GM12873 (cell line): ENCODE data around the gene JAK1.

ENCODE experiments used
- TF ChIP-seq, protein P1 (sequence below): IDR thresholded peaks from 2 replicates; pipeline ENCODE4 v1.5.1; 2012; ENCODE audit warnings: low read depth, mild to moderate bottlenecking, moderate library complexity, low read length, control low read depth; ENCODE audit not compliant: insufficient read depth; ENCODE audit errors: missing control alignments

The JAK1 gene

DNA sequence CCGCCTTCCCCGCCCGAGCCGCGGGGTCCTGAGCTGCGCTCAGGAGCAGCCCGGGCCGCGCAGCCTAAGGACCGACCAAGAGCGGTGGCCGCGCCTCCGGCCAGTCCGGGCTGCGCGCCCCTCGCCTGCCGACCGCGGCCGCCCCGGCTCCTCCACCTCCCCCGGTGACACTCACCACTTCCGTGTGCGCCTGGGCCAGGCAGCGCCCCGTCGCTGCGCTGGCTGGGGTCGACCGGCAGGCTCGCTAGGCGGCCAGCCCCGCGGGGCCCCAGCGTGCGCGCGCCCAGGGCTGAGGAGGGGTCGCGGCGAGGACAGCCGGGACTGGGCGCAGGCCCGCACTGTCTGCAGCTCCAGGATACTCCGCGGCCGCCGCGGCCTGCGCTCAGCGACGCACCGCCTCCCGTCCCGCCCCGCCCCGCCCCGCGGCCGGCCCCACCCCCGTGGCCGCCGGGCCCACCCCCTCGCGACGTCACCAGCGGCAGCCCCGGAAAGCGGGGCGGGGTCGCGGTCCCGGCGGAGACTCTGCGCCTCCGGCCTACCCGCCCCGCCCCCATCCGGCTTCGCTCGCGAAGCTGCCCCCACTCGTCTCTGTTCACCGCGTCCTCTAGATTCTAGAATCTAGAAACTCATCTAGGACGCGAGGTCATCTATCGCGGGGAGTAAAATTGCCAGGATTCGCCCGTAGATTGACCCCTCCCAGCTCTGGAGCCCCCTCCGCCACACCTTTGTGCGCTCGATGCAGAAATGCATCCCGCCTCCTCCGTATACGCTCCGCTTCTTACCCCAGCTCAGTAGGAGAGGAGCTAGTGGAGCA, at the start of gene JAK1:
Gene JAK1 (minus strand): TSS at position 392 of the 814 bp plus-strand sequence. CDS start 80,285 bp downstream, outside the sequence.
- TF ChIP-seq, protein P1, sequence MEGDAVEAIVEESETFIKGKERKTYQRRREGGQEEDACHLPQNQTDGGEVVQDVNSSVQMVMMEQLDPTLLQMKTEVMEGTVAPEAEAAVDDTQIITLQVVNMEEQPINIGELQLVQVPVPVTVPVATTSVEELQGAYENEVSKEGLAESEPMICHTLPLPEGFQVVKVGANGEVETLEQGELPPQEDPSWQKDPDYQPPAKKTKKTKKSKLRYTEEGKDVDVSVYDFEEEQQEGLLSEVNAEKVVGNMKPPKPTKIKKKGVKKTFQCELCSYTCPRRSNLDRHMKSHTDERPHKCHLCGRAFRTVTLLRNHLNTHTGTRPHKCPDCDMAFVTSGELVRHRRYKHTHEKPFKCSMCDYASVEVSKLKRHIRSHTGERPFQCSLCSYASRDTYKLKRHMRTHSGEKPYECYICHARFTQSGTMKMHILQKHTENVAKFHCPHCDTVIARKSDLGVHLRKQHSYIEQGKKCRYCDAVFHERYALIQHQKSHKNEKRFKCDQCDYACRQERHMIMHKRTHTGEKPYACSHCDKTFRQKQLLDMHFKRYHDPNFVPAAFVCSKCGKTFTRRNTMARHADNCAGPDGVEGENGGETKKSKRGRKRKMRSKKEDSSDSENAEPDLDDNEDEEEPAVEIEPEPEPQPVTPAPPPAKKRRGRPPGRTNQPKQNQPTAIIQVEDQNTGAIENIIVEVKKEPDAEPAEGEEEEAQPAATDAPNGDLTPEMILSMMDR, result no peak

DNA sequence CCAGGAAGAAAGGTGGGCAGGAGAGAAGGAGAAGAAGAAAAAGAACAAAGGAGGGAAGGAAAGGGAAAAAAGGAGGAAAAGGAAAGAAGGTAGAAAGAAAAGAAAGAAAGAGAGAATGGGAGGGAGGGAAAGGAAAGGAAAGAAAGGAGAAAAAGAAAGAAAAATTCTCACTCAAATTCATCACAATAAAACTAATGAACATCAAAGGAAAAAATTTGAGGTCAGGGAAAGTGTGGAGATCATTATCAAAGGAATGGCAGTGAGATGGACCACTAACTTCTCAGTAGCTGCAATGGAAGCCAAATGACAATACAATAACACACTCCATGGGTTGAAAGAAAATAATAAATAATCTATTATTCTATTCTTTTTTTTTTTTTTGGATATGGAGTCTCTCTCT, 48.0 kb upstream of the JAK1 start:
- TF ChIP-seq, protein P1, result no peak

DNA sequence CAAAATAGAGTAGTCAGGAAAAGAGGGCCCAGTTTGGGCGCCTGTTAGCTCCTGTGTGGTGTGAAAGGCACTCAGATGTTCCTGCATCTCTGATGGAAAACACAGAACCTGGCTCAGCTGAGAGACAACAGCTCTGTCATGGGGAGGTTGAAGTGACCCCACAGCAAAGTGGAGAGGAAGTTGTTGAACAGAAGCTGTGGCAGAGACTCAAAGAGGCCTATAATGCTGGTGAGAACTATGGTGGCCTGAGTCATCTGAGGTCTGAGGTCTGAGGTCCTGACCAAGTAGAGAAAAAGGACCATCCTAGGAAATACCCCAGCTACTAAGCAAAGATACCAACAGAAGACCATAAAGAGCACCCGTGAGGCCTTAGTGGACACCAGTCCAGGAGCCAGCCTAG, 45.6 kb upstream of the JAK1 start:
- TF ChIP-seq, protein P1, result no peak

DNA sequence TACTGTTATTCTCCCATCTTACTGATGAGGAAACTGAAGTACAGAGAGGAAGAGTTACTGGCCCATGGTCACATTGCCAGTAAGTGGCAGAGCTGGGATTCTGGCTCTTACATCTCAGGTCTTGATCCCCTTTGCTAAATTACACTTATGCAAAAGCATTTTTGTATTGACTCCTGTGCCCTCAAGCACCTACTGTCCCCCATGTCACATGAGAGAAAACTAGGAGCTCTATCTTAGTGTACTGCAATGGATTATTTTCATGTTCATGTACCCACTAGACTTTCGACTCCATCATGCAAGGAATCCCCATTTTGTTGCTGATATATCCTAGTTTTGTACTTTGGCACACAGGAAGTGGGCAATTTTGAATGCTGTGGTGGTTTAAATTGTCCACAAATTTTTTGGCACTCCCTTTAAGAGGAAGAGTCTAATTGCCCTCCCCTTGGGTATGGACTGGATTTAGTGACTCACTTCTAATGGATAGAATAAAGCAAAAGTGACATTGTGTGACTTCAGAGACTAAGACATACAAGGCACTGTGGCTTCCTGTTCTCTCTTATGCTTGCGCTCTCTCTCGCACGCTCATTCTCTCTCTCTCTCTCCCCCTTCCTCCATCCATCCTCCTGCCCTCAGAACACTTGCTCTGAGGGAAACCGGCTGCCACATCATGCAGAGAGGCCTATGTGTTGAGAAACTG, 43.5 kb upstream of the JAK1 start:
- TF ChIP-seq, protein P1, result no peak

DNA sequence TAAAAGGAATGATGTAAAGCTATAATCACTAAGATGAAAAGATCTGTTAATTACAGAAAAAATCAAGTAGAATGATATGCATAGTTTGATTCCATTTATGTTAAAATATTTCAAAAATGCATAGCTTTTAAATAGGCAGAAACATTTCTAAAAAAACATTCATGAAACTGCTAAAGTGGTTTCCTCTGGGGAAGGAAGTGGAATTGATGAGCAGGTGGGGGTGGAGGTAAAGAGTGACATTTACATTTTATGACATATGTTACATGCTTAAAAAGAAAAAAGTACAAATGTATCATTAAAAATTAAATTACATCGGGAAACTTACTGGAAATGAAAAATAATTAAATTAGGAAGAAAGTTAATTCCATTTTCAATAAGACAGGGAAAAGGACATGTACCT, 42.8 kb upstream of the JAK1 start:
- TF ChIP-seq, protein P1, result no peak

DNA sequence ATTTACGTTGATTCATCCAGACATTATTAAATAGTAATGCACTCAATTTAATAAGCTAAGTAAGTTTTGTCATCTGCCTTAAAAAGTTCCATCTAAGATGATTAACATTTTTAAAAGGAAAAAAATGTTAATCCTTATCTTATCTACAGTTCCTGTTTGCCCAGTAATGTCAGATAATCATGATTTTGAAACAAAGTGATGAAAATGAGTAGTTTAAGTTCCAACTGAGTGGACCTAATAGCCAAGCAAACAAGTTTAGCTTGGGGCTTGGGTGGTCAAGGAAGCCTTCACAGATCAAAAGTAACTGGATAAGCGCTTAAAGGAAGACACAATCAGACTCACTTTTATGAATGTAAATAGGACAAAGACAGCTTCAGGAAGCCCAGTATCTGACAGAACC, 40.5 kb upstream of the JAK1 start:
- TF ChIP-seq, protein P1, result no peak

DNA sequence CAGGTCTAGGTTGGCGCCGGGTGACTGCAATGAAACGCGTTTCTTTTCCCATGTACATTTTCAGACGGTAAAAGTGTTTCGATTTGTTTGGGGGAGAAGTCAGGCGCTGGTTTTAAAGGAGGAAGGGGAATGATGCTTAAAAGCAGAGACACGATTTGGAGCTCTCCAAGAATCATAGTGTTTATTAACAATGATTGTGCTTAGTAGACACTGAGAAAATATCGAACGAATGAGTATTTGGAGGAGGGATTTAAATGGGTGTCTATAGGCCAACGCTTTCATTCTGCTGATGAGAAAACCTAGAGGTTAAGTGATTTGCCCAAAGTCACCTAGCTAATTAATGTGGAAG, 36.9 kb upstream of the JAK1 start:
- TF ChIP-seq, protein P1, result no peak
